ENCODE measurements around the gene DUSP9.
"Not testable (repeated sequence)": the region's sequence is repeated elsewhere in the genome, so short reads cannot be mapped to it uniquely, and the experiment has no call there.

The DUSP9 gene

GRCh38 chrX:153688911-153689590, 42.0 kb downstream of the DUSP9 start:
- H3K4me3 ChIP-seq (ENCODE audit: low read length): peak overlapping the region; percentile 44
- DNase-seq (ENCODE audit: low read depth): no peak
- TF ChIP-seq CTCF (IDR thresholded peaks at IDR 0.05; ENCODE audit: insufficient read depth, low read depth, low read length, missing control alignments): no peak

GRCh38 chrX:153689654-153690465, 42.9 kb downstream of the DUSP9 start:
- peak; percentile 55 for DNase-seq (ENCODE audit: low read depth)
- peak overlapping the region; percentile 44 for H3K4me3 ChIP-seq (ENCODE audit: low read length)
- peak; percentile 21 for TF ChIP-seq CTCF (IDR thresholded peaks at IDR 0.05; ENCODE audit: insufficient read depth, low read depth, low read length, missing control alignments)

DNA sequence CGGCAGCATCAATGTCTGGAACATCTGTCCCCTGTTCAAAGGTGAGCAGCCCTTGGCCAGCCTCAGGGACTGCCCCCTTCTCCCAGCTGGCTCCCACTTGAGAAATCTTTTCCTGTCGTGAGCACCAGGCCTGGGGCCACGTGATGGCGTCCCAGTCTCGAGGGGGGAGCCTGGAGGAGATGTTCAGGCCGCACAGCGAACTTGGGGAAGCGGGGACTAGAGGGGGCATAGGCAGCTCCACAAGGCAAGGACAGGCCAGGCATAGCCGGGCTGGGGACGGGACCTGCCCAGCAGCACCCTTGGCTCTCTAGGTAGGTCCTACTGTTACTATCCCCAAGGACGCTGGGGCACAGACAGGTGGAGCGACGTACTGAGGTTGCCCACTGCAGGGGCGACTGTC, 43.5 kb downstream of the DUSP9 start:
- no peak for DNase-seq (ENCODE audit: low read depth)
- H3K4me3 ChIP-seq (ENCODE audit: low read length): peak overlapping the region; percentile 44
- no peak for TF ChIP-seq CTCF (IDR thresholded peaks at IDR 0.05; ENCODE audit: insufficient read depth, low read depth, low read length, missing control alignments)

- not testable (repeated sequence) for DNase-seq (ENCODE audit: low read depth); H3K4me3 ChIP-seq (ENCODE audit: low read length)
These were observed 44.2 kb downstream of the DUSP9 start for GRCh38 chrX:153691032-153691827.

DNA sequence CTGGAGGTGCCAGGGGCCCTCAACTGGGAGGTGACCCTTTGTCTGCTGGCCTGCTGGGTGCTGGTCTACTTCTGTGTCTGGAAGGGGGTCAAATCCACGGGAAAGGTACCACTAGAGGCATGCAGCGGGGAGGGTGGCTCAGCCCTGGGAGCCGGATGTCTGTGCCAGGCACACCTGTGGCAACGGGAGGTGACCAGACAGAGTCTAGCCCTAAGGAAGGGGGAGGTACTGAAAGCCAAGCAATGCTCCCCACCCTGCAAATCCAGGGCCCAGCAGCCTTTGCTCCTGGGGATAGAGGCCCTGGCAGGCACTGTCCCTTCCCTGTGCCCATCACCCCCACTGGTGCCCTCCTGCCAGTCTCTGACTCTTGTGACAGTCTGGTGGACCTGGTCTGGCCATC, 45.0 kb downstream of the DUSP9 start:
- H3K4me3 ChIP-seq (ENCODE audit: low read length): no peak overlapping the region
- DNase-seq (ENCODE audit: low read depth): no peak

DNA sequence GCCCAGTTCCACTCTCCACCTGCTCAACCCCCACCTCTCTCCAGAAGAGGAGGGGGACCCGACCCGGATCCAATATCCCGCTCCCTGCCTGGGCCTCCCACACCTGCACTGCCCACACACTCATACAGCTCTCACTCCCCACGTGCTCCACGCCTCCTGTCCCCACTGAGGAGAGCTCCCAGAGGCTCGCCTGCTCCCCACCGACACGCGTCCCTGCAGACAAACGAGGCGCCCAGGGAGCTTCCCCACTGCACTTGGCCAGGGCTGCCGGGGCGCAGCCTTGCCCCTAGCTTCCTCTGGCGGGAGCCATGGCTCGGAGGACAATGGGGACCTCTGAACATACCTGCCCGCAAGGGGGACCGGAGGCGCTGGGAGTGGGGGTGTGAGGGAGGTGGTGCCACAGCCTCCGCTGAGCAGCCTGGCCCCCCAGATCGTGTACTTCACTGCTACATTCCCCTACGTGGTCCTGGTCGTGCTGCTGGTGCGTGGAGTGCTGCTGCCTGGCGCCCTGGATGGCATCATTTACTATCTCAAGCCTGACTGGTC, 45.7 kb downstream of the DUSP9 start:
- no peak overlapping the region for H3K4me3 ChIP-seq (ENCODE audit: low read length)
- DNase-seq (ENCODE audit: low read depth): no peak
- no peak for TF ChIP-seq CTCF (IDR thresholded peaks at IDR 0.05; ENCODE audit: insufficient read depth, low read depth, low read length, missing control alignments)

More for the DNA sequence above, 45.0 kb downstream of the DUSP9 start:
- TF ChIP-seq CTCF (IDR thresholded peaks at IDR 0.05; ENCODE audit: insufficient read depth, low read depth, low read length, missing control alignments): no peak

Measured in epithelial cell of esophagus (primary cell).